HG03280 (cell line): ENCODE results near the gene TXLNB.
"Not testable (repeated sequence)": the region's sequence is repeated elsewhere in the genome, so short reads cannot be mapped to it uniquely, and the experiment has no call there.

ENCODE experiments used
- ATAC-seq: cut with Tn5 transposase; IDR thresholded peaks from one replicate; pipeline ENCODE4 v1.9.1; 2021; ENCODE audit warnings: mild to moderate bottlenecking, moderate library complexity; ENCODE audit not compliant: unreplicated experiment

The TXLNB gene

GRCh38 chr6:139240161-139241010 lies 51.4 kb downstream of the TXLNB start:
- no peak for ATAC-seq

GRCh38 chr6:139239064-139239463 lies 52.7 kb downstream of the TXLNB start:
- ATAC-seq = no peak

GRCh38 chr6:139236105-139236504 lies 55.7 kb downstream of the TXLNB start:
- no peak for ATAC-seq

GRCh38 chr6:139235661-139236060 lies 56.1 kb downstream of the TXLNB start:
- no peak for ATAC-seq

- ATAC-seq = not testable (repeated sequence)
Observed at GRCh38 chr6:139234193-139234592, 57.6 kb downstream of the TXLNB start.

GRCh38 chr6:139231206-139231605 lies 60.6 kb downstream of the TXLNB start:
- no peak for ATAC-seq

- ATAC-seq = no peak
Observed at GRCh38 chr6:139230391-139230840, 61.4 kb downstream of the TXLNB start.

- not testable (repeated sequence) for ATAC-seq
Observed at GRCh38 chr6:139228387-139228786, 63.4 kb downstream of the TXLNB start.

GRCh38 chr6:139219746-139220145 lies 72.1 kb downstream of the TXLNB start:
- peak; percentile 6 for ATAC-seq

- peak; percentile 100 for ATAC-seq
Observed at GRCh38 chr6:139219271-139219729, 72.5 kb downstream of the TXLNB start.

- not testable (repeated sequence) for ATAC-seq
Observed at GRCh38 chr6:139212460-139212859, 79.3 kb downstream of the TXLNB start.

- not testable (repeated sequence) for ATAC-seq
Observed at GRCh38 chr6:139210766-139211165, 81.0 kb downstream of the TXLNB start.

GRCh38 chr6:139205843-139206242 lies 86.0 kb downstream of the TXLNB start:
- ATAC-seq = no peak

- ATAC-seq = no peak
Observed at GRCh38 chr6:139204978-139205377, 86.8 kb downstream of the TXLNB start.

- no peak for ATAC-seq
Observed at GRCh38 chr6:139201378-139201777, 90.4 kb downstream of the TXLNB start.

- no peak for ATAC-seq
Observed at GRCh38 chr6:139198529-139199288, 93.1 kb downstream of the TXLNB start.

GRCh38 chr6:139194740-139195139 lies 97.1 kb downstream of the TXLNB start:
- no peak for ATAC-seq
